GM12872 (cell line): ENCODE data around the gene CYP2W1.

Experiments
- CTCF ChIP-seq: IDR thresholded peaks from 3 replicates; pipeline ENCODE4 v1.5.1; 2011; ENCODE audit warnings: low read depth, mild to moderate bottlenecking, low read length, moderate library complexity; ENCODE audit not compliant: insufficient read depth

CYP2W1 gene

GRCh38 chr7:983004-983615, at the start of gene CYP2W1:
Gene CYP2W1, plus strand, starts transcription at chr7:983181. Its CDS starts 31 bp downstream, at chr7:983212.
- no peak for TF ChIP-seq CTCF

- TF ChIP-seq CTCF = no peak
These were observed 48.4 kb upstream of the CYP2W1 start for GRCh38 chr7:934469-935163.

- TF ChIP-seq CTCF = no peak
These were observed 47.7 kb upstream of the CYP2W1 start for GRCh38 chr7:935164-935873.

- no peak for TF ChIP-seq CTCF
These were observed 47.1 kb upstream of the CYP2W1 start for GRCh38 chr7:935874-936385.

- no peak for TF ChIP-seq CTCF
These were observed 46.5 kb upstream of the CYP2W1 start for GRCh38 chr7:936386-937054.

- TF ChIP-seq CTCF = no peak
These were observed 45.0 kb upstream of the CYP2W1 start for GRCh38 chr7:937856-938484.
